Measurements from ENCODE around the gene HOXB3.

DNA sequence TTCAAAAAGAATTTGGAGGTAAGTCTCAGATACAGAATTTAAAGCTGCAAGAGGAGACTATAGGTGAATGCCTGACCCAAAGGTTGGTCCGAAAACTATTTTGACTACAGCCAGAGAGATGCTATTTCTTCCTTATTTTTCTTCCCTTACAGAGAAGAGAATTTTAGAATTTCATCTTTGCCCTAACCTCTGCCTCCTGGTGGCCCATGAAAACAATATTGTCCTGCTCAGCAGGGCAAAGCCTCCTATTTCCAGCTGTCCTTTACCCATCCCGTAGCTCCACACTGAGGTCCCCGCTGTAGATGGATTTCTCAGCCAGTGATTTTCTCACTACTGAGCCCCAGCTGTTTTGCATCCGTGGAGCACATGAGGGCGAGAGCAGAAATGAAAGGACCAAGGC lies 83.8 kb downstream of the HOXB3 start:
- TF ChIP-seq, protein P1, sequence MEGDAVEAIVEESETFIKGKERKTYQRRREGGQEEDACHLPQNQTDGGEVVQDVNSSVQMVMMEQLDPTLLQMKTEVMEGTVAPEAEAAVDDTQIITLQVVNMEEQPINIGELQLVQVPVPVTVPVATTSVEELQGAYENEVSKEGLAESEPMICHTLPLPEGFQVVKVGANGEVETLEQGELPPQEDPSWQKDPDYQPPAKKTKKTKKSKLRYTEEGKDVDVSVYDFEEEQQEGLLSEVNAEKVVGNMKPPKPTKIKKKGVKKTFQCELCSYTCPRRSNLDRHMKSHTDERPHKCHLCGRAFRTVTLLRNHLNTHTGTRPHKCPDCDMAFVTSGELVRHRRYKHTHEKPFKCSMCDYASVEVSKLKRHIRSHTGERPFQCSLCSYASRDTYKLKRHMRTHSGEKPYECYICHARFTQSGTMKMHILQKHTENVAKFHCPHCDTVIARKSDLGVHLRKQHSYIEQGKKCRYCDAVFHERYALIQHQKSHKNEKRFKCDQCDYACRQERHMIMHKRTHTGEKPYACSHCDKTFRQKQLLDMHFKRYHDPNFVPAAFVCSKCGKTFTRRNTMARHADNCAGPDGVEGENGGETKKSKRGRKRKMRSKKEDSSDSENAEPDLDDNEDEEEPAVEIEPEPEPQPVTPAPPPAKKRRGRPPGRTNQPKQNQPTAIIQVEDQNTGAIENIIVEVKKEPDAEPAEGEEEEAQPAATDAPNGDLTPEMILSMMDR (IDR thresholded peaks at IDR 0.05): no peak
- no peak for TF ChIP-seq POLR2A (IDR thresholded peaks at IDR 0.05)
